ENCODE results near the gene MKNK2.

Gene MKNK2

GRCh38 chr19:2056837-2057192 is 5.8 kb upstream of the MKNK2 start:
- no peak for DNase-seq

DNA sequence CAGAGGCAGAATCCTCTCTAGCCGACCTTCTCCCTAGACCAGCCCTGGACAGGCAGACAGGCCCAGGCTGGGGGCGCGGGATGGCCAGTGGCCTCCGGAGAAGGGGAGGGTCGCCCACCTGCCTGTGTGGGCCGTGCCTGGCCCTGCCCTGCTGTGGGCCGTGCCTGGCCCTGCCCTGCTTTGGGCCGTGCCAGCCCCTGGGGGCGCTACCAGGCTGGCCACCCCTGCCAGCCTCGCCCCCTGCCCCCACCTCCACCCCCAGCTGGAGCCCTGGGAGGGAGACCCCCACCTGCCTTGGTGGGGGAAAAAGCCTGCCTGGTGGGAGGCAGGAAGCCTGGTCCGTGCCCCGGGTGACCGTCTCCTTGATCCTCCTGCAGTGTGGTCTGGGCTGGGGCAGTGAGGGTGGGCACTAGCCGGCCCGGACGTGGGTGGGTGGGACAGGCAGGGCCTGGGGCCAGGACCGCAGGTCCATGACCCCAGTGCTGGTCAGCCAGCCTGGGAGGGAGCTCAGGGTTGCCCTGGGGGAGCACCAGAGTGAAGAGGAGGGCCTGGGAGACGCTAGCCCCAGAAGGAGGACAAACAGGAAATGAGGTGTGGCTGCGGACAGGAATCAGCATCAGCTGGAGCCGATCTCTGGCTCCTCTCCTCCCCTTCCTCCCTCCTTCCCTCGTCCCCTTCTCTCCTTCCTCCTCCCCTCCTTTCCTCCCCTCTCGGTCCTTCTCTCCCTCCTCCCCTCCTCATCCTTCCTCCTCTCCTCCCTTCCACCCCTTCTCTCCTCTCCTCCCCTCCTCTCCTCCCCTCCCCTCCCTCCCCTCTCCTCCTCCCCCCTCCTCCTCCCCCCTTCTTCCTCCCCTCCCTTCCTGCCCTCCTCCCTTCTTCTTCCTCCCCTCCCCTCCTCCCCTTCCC is 5.1 kb upstream of the MKNK2 start:
- no peak for DNase-seq

DNA sequence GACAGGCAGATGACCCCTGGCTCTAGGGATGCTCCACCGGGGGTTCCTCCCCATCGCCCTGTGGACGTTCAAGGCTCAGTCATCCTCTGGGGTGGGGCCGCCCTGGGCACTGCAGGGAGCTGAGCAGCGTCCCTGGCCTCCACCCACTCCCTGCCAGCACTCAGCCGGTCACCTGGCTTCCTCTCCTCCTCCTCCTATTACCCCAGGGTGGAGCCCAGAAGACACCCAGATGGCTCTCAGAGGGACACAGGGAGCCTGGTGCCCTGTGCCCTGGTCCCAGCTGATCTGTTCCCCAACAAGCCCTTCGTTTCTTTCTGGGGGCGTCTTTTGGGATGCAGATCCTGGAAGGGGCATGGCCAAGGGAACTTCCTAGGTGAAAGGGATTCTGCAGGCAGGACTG is 3.7 kb upstream of the MKNK2 start:
- DNase-seq = no peak

GRCh38 chr19:2053601-2054389 is 2.8 kb upstream of the MKNK2 start:
- no peak for DNase-seq

- no peak for DNase-seq
Measured at GRCh38 chr19:2051773-2052704, 995 bp upstream of the MKNK2 start.

DNA sequence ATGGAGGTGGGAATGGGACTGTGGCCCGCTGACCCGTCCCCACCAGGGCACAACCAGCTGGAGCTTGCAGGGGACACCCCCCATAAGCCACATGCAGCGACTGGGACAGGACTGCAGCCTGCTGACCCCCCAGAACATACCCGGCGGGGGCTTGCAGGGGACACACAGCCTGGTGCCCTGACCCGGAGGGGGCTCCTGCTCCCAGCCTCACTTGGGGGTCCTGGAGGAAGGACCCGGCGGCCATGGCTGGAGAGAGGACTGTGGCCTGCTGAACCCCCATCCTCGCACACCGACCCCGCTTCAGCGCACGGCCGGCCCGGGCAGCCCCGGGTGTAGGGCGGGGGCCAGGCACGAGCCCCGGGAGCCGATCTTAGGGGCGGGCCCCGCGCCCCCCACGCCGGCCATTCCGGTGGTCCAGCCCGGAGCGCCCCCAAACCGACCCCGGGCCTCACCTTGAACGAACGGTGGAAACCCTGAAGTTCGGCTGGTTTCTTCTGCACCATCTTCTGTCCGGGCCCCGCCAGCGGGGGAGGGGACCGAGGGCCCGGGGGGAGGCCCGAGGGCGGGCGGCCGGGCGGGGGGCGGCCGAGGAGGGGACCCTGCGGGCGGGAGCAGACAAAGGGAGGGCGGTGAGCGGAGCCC is 574 bp downstream of the MKNK2 start:
- DNase-seq = no peak

GRCh38 chr19:2049741-2050348 is 1.2 kb downstream of the MKNK2 start:
- DNase-seq = no peak

GRCh38 chr19:2048959-2049740 is 1.9 kb downstream of the MKNK2 start:
- no peak for DNase-seq

DNA sequence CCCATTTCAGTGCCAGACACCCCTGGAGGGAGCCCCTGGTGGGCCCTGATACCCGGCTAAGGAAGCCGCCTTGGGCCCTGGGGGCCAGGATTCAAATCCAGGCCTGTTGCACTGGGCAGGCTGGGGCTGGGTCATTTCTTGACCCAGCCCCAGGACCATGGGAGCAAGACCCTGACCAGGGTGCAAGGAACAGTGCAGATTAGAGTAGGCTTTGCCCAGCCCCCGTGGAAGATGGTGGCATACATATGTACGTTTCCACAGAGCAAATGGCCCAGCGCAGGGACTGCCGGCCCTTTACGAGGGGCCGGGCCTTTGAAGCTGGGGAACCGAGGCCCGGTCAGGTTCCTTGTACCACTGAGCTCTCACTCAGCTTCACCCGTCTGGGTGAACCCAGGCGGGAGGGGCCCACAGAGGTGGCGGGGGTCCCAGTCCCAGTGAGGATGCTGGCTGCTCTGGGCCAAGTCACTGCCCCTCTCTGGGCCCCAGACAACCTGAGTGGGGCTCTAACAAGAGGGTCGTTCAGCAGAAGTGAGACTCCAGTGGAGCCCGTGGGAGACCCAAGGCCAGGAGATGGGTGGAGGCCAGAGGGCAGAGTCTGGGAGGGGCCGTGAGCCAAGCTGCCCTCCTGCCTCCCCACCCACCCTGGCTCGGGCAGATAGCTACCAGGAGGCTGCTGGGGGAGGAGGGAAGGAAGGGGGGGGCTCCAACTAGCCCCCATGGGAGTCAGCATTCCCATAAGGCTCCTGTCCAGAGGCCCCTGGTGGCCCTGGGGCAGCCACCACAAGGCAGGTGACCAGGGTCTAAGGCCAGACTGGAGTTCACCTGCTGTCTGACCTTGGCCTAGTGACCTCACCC is 2.7 kb downstream of the MKNK2 start:
- no peak for DNase-seq

GRCh38 chr19:2047449-2048103 is 3.5 kb downstream of the MKNK2 start:
- DNase-seq = peak; percentile 49

GRCh38 chr19:2047076-2047448 is 4.0 kb downstream of the MKNK2 start:
- no peak for DNase-seq

DNA sequence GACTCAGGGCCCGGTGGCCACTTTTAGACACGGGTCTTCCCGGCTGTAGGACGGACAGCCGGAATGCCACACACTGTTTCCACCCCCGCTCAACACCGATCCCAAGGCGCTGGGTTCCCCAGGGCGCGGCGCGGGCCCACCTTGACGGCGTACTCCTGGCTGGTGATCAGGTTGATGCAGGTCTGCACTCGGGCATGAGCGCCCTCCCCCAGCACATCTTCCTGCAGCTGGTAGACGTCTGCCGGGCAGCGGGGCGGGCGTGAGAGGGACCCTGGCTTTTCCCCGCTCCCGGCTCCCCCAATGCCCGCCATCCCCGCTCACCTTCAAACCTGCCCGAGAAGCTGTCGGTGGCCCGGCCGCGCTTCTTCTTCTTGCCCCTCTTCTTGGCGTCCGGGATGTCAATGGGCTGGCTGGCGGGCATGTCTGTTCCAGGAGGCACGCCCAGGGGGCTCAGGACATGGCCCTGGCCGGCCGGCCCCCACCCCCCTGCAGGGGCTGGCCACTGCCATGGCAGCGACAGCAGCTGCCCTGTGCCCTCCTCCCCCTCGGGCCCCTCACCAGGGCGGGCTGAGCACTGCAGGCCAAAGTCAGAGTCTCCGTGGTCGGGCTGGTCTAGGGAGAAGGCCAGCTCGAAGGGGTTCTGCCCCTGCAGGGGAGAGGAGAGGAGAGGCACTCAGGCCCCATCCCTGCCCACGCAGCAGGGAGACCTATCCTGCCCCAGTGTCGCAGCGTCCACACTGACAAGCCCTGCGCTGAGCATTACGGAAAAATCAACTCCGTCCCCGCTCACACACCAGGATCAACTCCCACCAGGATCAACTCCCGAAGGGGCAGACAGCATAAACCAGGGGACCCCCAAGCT is 4.8 kb downstream of the MKNK2 start:
- no peak for DNase-seq

GRCh38 chr19:2045501-2046045 is 5.5 kb downstream of the MKNK2 start:
- no peak for DNase-seq

DNA sequence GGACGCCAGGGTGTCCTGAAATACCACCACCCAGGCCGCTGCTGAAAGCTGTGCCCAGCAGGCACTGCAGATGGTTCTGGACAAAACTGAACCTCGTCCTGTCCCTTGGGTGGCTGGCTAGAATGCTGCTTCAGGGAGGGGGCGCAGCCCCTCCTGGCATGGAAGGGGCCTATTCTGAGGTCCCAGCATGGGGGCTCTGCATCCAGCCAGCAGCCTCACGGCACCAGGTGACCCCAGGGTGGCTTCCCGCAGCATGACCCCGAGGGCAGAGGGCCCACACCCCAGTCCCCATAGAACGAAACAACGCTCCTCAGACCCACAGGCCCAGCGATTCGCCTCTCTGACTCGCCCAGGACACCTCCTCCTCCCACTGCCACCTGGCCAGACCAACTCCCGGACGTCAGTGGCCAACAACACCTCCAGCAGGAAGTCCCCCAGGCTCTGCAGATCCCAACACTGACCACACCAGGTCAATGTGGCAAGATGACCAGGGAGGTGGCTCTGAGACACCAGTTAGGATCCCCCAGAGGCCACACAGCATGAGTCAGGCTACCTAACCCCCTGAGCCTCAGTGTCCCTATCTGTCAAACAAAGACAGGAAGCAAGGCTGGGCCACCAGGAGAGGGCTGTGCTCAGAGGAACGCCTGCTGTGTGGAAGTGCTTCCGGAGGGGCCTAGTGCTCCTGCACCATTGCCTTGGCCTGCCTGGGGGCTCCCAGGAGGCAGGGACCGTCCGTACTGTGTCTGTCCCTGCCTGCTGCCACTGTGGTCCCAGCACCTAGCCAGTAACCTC is 6.1 kb downstream of the MKNK2 start:
- DNase-seq = no peak

DNA sequence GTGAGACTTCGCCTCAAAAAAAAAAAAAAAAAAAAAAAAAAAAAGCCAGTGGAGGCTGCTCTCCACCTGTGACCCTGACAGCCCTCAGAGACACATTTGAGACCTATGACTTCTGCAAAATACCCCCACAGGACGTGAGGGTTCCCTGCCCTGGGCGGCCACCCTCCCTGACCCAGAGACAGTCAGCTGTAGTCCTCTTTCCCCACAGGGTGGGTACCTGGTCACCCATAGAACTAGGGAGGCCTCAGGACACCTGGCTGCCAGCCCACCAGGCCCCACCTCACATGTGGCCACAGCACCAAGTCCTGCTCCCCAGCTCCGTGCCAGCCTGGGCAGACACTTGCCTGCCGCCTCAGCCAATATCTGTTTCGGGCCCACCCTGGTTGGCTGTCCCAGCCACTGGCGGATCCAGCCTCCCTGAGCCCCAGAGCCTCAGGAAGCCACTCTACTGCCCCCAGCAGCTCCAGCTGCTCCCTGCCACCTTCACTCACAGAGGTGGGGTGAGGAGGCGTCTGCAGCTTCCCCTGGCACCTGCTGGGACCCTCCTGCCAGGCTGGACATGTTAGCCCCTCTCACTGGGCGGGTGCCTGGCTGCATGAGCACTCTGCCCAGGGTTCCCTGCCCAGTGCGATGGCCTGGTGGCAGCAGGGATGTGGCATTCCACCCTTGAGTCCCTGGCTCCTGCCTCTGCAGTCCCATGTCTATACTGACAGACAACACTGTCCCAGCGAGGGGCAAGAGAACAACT is 6.9 kb downstream of the MKNK2 start:
- no peak for DNase-seq

GRCh38 chr19:2043251-2043641 is 7.8 kb downstream of the MKNK2 start:
- DNase-seq = no peak
